ENCODE results near the gene ARRDC3. TPM values are rescaled to one million over a fixed set of nuclear protein-coding genes. Genes with fewer than 3 reads are reported as not detected.

Gene ARRDC3
- total and polyA plus RNA-seq, 2 of the 8 experiments (the other 6 are each of a cell fraction or from before 2014, with no cell fraction given), result 2.9 to 5.7 TPM

- Histone ChIP-seq H3K23ac (ENCODE audit: insufficient read length) (no peak overlapping the region), H3K79me2 (ENCODE audit: control insufficient read depth in 1 of 2, insufficient read depth in 2 of 2, low read length in 2 of 2) (no peaks in the 10 kb centered on the region), H4K20me1 (replicated peaks in 1 of 2; ENCODE audit: control insufficient read depth in 1 of 2, insufficient read depth in 2 of 2, low read length in 2 of 2) (no peaks in the 10 kb centered on the region), H2BK20ac (ENCODE audit: low read length) (no peak overlapping the region), H3K4ac (replicated peaks; ENCODE audit: insufficient read length, low read depth, low read length) (no peak overlapping the region), H4K91ac (replicated peaks; ENCODE audit: insufficient read length, low read length) (no peak overlapping the region), H3K23me2 (ENCODE audit: low read depth, low read length) (no peaks in the 10 kb centered on the region), H3K4me3 (ENCODE audit: extremely low read depth in 1 of 4, insufficient read depth in 2 of 4, low read depth in 3 of 4, low read length in 4 of 4) (no peak overlapping the region), H3K36me3 (ENCODE audit: control insufficient read depth in 2 of 4, insufficient read depth in 4 of 4, low read length in 3 of 4) (no peaks in the 10 kb centered on the region), H2BK5ac (ENCODE audit: low read depth, low read length) (no peak overlapping the region), H3K9ac (replicated peaks in 1 of 4; ENCODE audit: extremely low read depth in 1 of 4, low read depth in 3 of 4, low read length in 3 of 4) (no peak overlapping the region), H3K14ac (ENCODE audit: insufficient read length) (no peak overlapping the region), H4K5ac (ENCODE audit: insufficient read length, low read depth, low read length) (no peak overlapping the region), H2BK12ac (ENCODE audit: low read depth, low read length) (no peak overlapping the region), H2BK120ac (replicated peaks; ENCODE audit: low read depth, low read length) (no peak overlapping the region), H3K27ac (ENCODE audit: low read depth, low read length) (no peak overlapping the region), H3K27me3 (replicated peaks in 1 of 4; ENCODE audit: control insufficient read depth in 3 of 4, extremely low read depth in 1 of 4, insufficient read depth in 3 of 4, low read length in 3 of 4) (no peaks in the 10 kb centered on the region), H3K18ac (ENCODE audit: extremely low read depth, low read length) (no peak overlapping the region), H2AFZ (ENCODE audit: low read length) (no peak overlapping the region), H2AK5ac (ENCODE audit: low read depth, low read length) (no peak overlapping the region), H2BK15ac (ENCODE audit: low read length) (no peak overlapping the region), H3K4me2 (ENCODE audit: insufficient read depth in 1 of 2, low read depth in 2 of 2, low read length in 2 of 2) (no peak overlapping the region), H3K9me3 (ENCODE audit: insufficient read depth in 2 of 2, low read depth in 1 of 2, low read length in 1 of 2) (no peaks in the 10 kb centered on the region), H3K4me1 (replicated peaks in 1 of 4; ENCODE audit: control insufficient read depth in 3 of 4, insufficient read depth in 4 of 4, low read length in 3 of 4) (peaks cover 0 to 5% (median 1%) of the 10 kb centered on the region in 4 experiments; a peak in 2 of 7 replicates), H3K56ac (replicated peaks; ENCODE audit: insufficient read length, low read depth, low read length) (no peak overlapping the region), H3K79me1 (ENCODE audit: low read depth, low read length) (no peaks in the 10 kb centered on the region), H4K8ac (ENCODE audit: extremely low read depth, insufficient read depth, low read length) (no peak overlapping the region)
- ChIA-PET POLR2A (ENCODE audit: partially characterized antibody) (no interaction called here), CTCF (ENCODE audit: partially characterized antibody) (interaction anchor here (1.0 kb wide), 2 partner anchors 25 to 428 kb away, joined by 3 to 4 read pairs; no protein-coding TSS in a partner anchor)
- WGBS, 2 experiments (ENCODE audit: extremely low coverage in 1 of 2, insufficient coverage in 1 of 2, insufficient read length in 1 of 2, insufficient replicate concordance in 2 of 2, low coverage in 1 of 2, low lambda C conversion rate in 2 of 2, missing lambda C conversion rate in 1 of 2), result 91% methylated on average over 3 of the region's 3 CpGs; no CpG with 5 or more reads in 1 of the 2 experiments
- no peak for DNase-seq (ENCODE audit: low read depth in 1 of 2, low spot score in 2 of 2)
- no peak for FAIRE-seq
- TF ChIP-seq RBBP5 (IDR thresholded peaks at IDR 0.05; ENCODE audit: borderline replicate concordance, low read depth, low read length) (no peak), SIX5 (IDR thresholded peaks at IDR 0.05; ENCODE audit: low read depth, low read length) (no peak), SIRT6 (IDR thresholded peaks at IDR 0.05; ENCODE audit: low read length) (no peak), EGR1 (IDR thresholded peaks at IDR 0.05; ENCODE audit: borderline replicate concordance, low read depth, low read length) (no peak), SP2 (IDR thresholded peaks at IDR 0.05; ENCODE audit: low read length) (no peak), POU5F1 (IDR thresholded peaks at IDR 0.05; ENCODE audit: low read depth, low read length) (no peak), GTF2F1 (IDR thresholded peaks at IDR 0.05; ENCODE audit: borderline replicate concordance, low read depth, low read length) (no peak), BRCA1 (IDR thresholded peaks at IDR 0.05; ENCODE audit: low read depth, low read length) (no peak), NRF1 (IDR thresholded peaks at IDR 0.05; ENCODE audit: low read depth, low read length) (no peak), NANOG (IDR thresholded peaks at IDR 0.05; ENCODE audit: insufficient read depth, low read depth, low read length, poor library complexity, severe bottlenecking) (no peak), ATF3 (IDR thresholded peaks at IDR 0.05; ENCODE audit: insufficient read depth, low read depth, low read length) (no peak), POLR2AphosphoS5 (IDR thresholded peaks at IDR 0.05; ENCODE audit: low read depth, low read length) (no peak), YY1 (IDR thresholded peaks at IDR 0.05; ENCODE audit: low read depth, low read length) (no peak), CTBP2 (IDR thresholded peaks at IDR 0.05; ENCODE audit: borderline replicate concordance, insufficient read depth, insufficient read length, low read length) (no peak), FOSL1 (IDR thresholded peaks at IDR 0.05; ENCODE audit: insufficient read depth, low read depth, low read length) (no peak)
These were observed 21.3 kb downstream of the ARRDC3 start for GRCh38 chr5:91361790-91362189.
